IMR-90 (cell line): ENCODE data around the gene HOXD8. TPM values are rescaled to one million over a fixed set of nuclear protein-coding genes. Genes with fewer than 3 reads are reported as not detected.

Source experiments
- ATAC-seq: fragments of 200-7000 bp; cut with Tn5 transposase; 2 replicates; pipeline ENCODE4 v1.9.1; 2020; ENCODE audit warnings: low read depth, mild to moderate bottlenecking, moderate library complexity
- BruUV-seq: library from RNA; stranded (reverse); fragments of 400-500 nt; replicated peaks from 2 replicates; lab custom pipeline; 2021; lab: Mats Ljungman, UMichigan
- CTCF ChIA-PET: fragments of 300-600 bp; formaldehyde crosslinking; extraction: SDS; loops from one replicate; lab custom pipeline; 2021; ENCODE audit warnings: antibody characterized with exemption; lab: Yijun Ruan, JAX
- POLR2A ChIA-PET: fragments of 300-600 bp; sonication (Branson Sonifier 250); formaldehyde crosslinking; loops from one replicate; lab custom pipeline; 2022; ENCODE audit warnings: antibody characterized with exemption; ENCODE audit not compliant: unreplicated experiment; lab: Charles Lee
- DNase-seq: peaks from one replicate; pipeline ENCODE4 v3.0.0; 2013
- H2AFZ ChIP-seq: replicated peaks from 2 replicates; pipeline ENCODE3; 2013; ENCODE audit warnings: low read length, mild to moderate bottlenecking; ENCODE audit not compliant: poor library complexity
- H2AK5ac ChIP-seq: 2 replicates; pipeline ENCODE4 v1.6.1; 2013; ENCODE audit warnings: low read depth, low read length, inconsistent platforms
- H2AK9ac ChIP-seq: replicated peaks from 2 replicates; pipeline ENCODE3; 2013; ENCODE audit warnings: mild to moderate bottlenecking, low read depth, low read length, moderate library complexity; ENCODE audit not compliant: poor library complexity
- H2BK120ac ChIP-seq: 2 replicates; pipeline ENCODE4 v1.6.1; 2013; ENCODE audit warnings: low read depth, low read length, inconsistent platforms
- H2BK15ac ChIP-seq: 3 replicates; pipeline ENCODE4 v1.6.1; 2013; ENCODE audit warnings: low read depth, low read length, inconsistent platforms
- H2BK20ac ChIP-seq: 2 replicates; pipeline ENCODE4 v1.6.1; 2013; ENCODE audit warnings: low read depth, mild to moderate bottlenecking, inconsistent platforms, low read length, moderate library complexity
- H2BK5ac ChIP-seq: 2 replicates; pipeline ENCODE4 v1.6.1; 2013; ENCODE audit warnings: mild to moderate bottlenecking, low read depth, low read length, inconsistent platforms; ENCODE audit not compliant: poor library complexity, severe bottlenecking
- H3K14ac ChIP-seq: replicated peaks from 2 replicates; pipeline ENCODE4 v1.6.1; 2013; ENCODE audit warnings: low read depth, low read length, inconsistent platforms
- H3K18ac ChIP-seq: 2 replicates; pipeline ENCODE4 v1.6.1; 2013; ENCODE audit warnings: low read depth, low read length, control low read depth
- H3K23ac ChIP-seq: 2 replicates; pipeline ENCODE4 v1.6.1; 2013; ENCODE audit warnings: low read depth, low read length, inconsistent platforms
- H3K27ac ChIP-seq: 2 replicates; pipeline ENCODE4 v1.5.1; 2013; ENCODE audit warnings: mild to moderate bottlenecking, control low read depth, low read length; ENCODE audit not compliant: insufficient read depth
- H3K27me3 ChIP-seq: 2 replicates; pipeline ENCODE4 v1.6.1; 2013; ENCODE audit warnings: low read length; ENCODE audit not compliant: control insufficient read depth, insufficient read depth
- H3K36me3 ChIP-seq: 2 replicates; pipeline ENCODE4 v1.6.1; 2013; ENCODE audit warnings: low read length, mixed read lengths; ENCODE audit not compliant: control insufficient read depth, insufficient read depth
- H3K4ac ChIP-seq: 2 replicates; pipeline ENCODE4 v1.6.1; 2013; ENCODE audit warnings: low read depth, low read length, inconsistent platforms
- H3K4me1 ChIP-seq: 2 replicates; pipeline ENCODE4 v1.6.1; 2013; ENCODE audit warnings: low read length, mixed read lengths; ENCODE audit not compliant: control insufficient read depth, insufficient read depth
- H3K4me2 ChIP-seq: 2 replicates; pipeline ENCODE4 v1.6.1; 2013; ENCODE audit warnings: low read depth, mild to moderate bottlenecking, control low read depth, low read length, moderate library complexity
- H3K4me3 ChIP-seq: 2 replicates; pipeline ENCODE4 v1.5.1; 2013; ENCODE audit warnings: low read depth, mild to moderate bottlenecking, control low read depth, low read length, moderate library complexity; ENCODE audit not compliant: insufficient read depth
- H3K56ac ChIP-seq: 2 replicates; pipeline ENCODE4 v1.6.1; 2013; ENCODE audit warnings: low read length, inconsistent platforms; ENCODE audit not compliant: insufficient read depth; ENCODE audit errors: extremely low read depth
- H3K79me1 ChIP-seq, 2 experiments: 2 replicates each; pipeline ENCODE4 v1.6.1; 2013; ENCODE audit warnings: low read length in 2 of 2, inconsistent platforms in 1 of 2, low read depth in 1 of 2
- H3K9ac ChIP-seq: 2 replicates; pipeline ENCODE4 v1.6.1; 2013; ENCODE audit warnings: low read depth, low read length, control low read depth
- H3K9me1 ChIP-seq: 2 replicates; pipeline ENCODE4 v1.6.1; 2013; ENCODE audit warnings: low read length, inconsistent platforms; ENCODE audit not compliant: insufficient read depth
- H3K9me3 ChIP-seq: 2 replicates; pipeline ENCODE4 v1.6.1; 2013; ENCODE audit warnings: low read length; ENCODE audit not compliant: control insufficient read depth, insufficient read depth
- H4K20me1 ChIP-seq: 2 replicates; pipeline ENCODE4 v1.6.1; 2013; ENCODE audit warnings: low read length, inconsistent platforms; ENCODE audit not compliant: insufficient read depth
- H4K5ac ChIP-seq: 2 replicates; pipeline ENCODE4 v1.6.1; 2013; ENCODE audit warnings: mild to moderate bottlenecking, low read depth, low read length, control low read depth
- H4K8ac ChIP-seq, 2 experiments: 2 replicates each; pipeline ENCODE4 v1.6.1; 2013; ENCODE audit warnings: low read depth in 2 of 2, low read length in 2 of 2, control low read depth in 1 of 2, inconsistent platforms in 1 of 2
- H4K91ac ChIP-seq: 2 replicates; pipeline ENCODE4 v1.6.1; 2013; ENCODE audit warnings: low read depth, low read length, inconsistent platforms; ENCODE audit not compliant: insufficient read depth
- BHLHE40 ChIP-seq: fragments of 150-350 bp; IDR thresholded peaks from 2 replicates; pipeline ENCODE4 v1.6.1; 2016; ENCODE audit warnings: mild to moderate bottlenecking, low read depth, low read length
- CEBPB ChIP-seq: IDR thresholded peaks from 2 replicates; pipeline ENCODE4 v1.6.1; 2012; ENCODE audit warnings: low read depth, low read length, improper control_type of control experiment
- CHD1 ChIP-seq: IDR thresholded peaks from 2 replicates; pipeline ENCODE4 v1.6.1; 2012; ENCODE audit warnings: low read depth, low read length, improper control_type of control experiment
- FOS ChIP-seq: fragments of 150-350 bp; IDR thresholded peaks from 2 replicates; pipeline ENCODE4 v1.6.1; 2016; ENCODE audit warnings: low read depth, low read length
- MAFK ChIP-seq: IDR thresholded peaks from 2 replicates; pipeline ENCODE4 v1.6.1; 2012; ENCODE audit warnings: low read depth, low read length, improper control_type of control experiment
- MAZ ChIP-seq: IDR thresholded peaks from 2 replicates; pipeline ENCODE4 v1.6.1; 2012; ENCODE audit warnings: low read depth, mild to moderate bottlenecking, low read length, improper control_type of control experiment, moderate library complexity, borderline replicate concordance
- MXI1 ChIP-seq: IDR thresholded peaks from 2 replicates; pipeline ENCODE4 v1.6.1; 2012; ENCODE audit warnings: low read depth, mild to moderate bottlenecking, low read length, moderate library complexity, borderline replicate concordance
- POLR2A ChIP-seq: IDR thresholded peaks from 2 replicates; pipeline ENCODE4 v1.6.1; 2012; ENCODE audit warnings: mild to moderate bottlenecking, low read depth, low read length
- RAD21 ChIP-seq: IDR thresholded peaks from 2 replicates; pipeline ENCODE4 v1.6.1; 2012; ENCODE audit warnings: low read length, improper control_type of control experiment
- RCOR1 ChIP-seq: IDR thresholded peaks from 2 replicates; pipeline ENCODE4 v1.6.1; 2012; ENCODE audit warnings: mild to moderate bottlenecking, low read length, improper control_type of control experiment; ENCODE audit not compliant: insufficient replicate concordance
- RFX5 ChIP-seq: IDR thresholded peaks from 2 replicates; pipeline ENCODE4 v1.8.0; 2012; ENCODE audit warnings: low read depth, mild to moderate bottlenecking, low read length, moderate library complexity
- WGBS, 2 experiments: methylation state at CpG; one replicate each; pipeline versions ENCODE4 v1.1.5 to v1.1.7; 2013; ENCODE audit warnings: missing lambda C conversion rate in 2 of 2; ENCODE audit not compliant: insufficient read length in 1 of 2; ENCODE audit errors: extremely low coverage in 2 of 2; 5-methylcytosine and 5-hydroxymethylcytosine counted together
- dilution Hi-C: fragments of 300-500 bp; cut with HindIII; formaldehyde crosslinking; loops from one replicate; pipeline ENCODE4 v1.14.3; 2018; ENCODE audit warnings: low sequenced_read_pairs; ENCODE audit not compliant: unreplicated experiment
- in situ Hi-C: fragments of 300-500 bp; cut with MboI; formaldehyde crosslinking; loops from 3 replicates; pipeline ENCODE4 v1.14.3; 2019; ENCODE audit warnings: low sequenced_read_pairs, inconsistent platforms, mixed read lengths
- intact Hi-C: fragments of 100-400 bp; cut with micrococcal nuclease; formaldehyde crosslinking; loops from 2 replicates; pipeline ENCODE4 v1.10.0; 2022
- polyA plus RNA-seq, 3 experiments: library from polyadenylated mRNA; depleted of rRNA; stranded (reverse); fragments of >200 nt; gene quantifications; 2 replicates each; pipeline ENCODE4 v1.2.3, GENCODE V29; 2012; ENCODE audit warnings: low replicate concordance in 1 of 3
- total RNA-seq: library from RNA; depleted of rRNA; stranded (reverse); fragments of >200 nt; gene quantifications from 2 replicates; pipeline ENCODE4 v1.2.3, GENCODE V29; 2012
- TF ChIP-seq, protein P1 (sequence below): fragments of 150-350 bp; IDR thresholded peaks from 2 replicates; pipeline ENCODE4 v1.6.1; 2016; ENCODE audit warnings: low read depth, mild to moderate bottlenecking, low read length, moderate library complexity, borderline replicate concordance
- TF ChIP-seq, protein P2 (sequence below): conservative IDR thresholded peaks from 2 replicates; pipeline ENCODE4 v1.5.1; 2012; ENCODE audit warnings: mild to moderate bottlenecking, low read depth, low read length, improper control_type of control experiment
- TF ChIP-seq, protein P3 (sequence below): fragments of 150-350 bp; IDR thresholded peaks from 2 replicates; pipeline ENCODE4 v1.6.1; 2017; ENCODE audit warnings: mild to moderate bottlenecking, antibody characterized with exemption, low read length, low read depth

Gene HOXD8
- total and polyA plus RNA-seq, 2 of the 4 experiments (the other 2 are of a cell fraction) = not detected

DNA sequence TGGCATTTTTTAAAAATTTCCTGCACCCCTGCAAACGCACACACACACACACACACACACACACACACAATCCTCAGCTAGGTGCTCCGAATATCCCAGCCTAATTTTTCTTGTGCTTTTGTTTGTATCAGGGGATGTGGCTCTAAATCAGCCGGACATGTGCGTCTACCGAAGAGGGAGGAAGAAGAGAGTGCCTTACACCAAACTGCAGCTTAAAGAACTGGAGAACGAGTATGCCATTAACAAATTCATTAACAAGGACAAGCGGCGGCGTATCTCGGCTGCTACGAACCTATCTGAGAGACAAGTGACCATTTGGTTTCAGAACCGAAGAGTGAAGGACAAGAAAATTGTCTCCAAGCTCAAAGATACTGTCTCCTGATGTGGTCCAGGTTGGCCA, 35.2 kb upstream of the HOXD8 start:
- H3K9me1 ChIP-seq = no peaks in the 10 kb centered on the region
- H3K9ac ChIP-seq = no peak overlapping the region
- no peak overlapping the region for H2BK15ac ChIP-seq
- no peak overlapping the region for H3K4ac ChIP-seq
- peaks cover 90% of the 10 kb centered on the region for H3K27me3 ChIP-seq
- H3K4me1 ChIP-seq = peaks cover 3% of the 10 kb centered on the region; the same call in 1 of the 2 replicates
- H3K36me3 ChIP-seq = no peaks in the 10 kb centered on the region
- no peak for TF ChIP-seq RAD21
- TF ChIP-seq, protein P1, sequence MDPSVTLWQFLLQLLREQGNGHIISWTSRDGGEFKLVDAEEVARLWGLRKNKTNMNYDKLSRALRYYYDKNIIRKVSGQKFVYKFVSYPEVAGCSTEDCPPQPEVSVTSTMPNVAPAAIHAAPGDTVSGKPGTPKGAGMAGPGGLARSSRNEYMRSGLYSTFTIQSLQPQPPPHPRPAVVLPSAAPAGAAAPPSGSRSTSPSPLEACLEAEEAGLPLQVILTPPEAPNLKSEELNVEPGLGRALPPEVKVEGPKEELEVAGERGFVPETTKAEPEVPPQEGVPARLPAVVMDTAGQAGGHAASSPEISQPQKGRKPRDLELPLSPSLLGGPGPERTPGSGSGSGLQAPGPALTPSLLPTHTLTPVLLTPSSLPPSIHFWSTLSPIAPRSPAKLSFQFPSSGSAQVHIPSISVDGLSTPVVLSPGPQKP = no peak
- TF ChIP-seq RCOR1 = no peak
- no peak for TF ChIP-seq BHLHE40
- TF ChIP-seq FOS = no peak
- TF ChIP-seq MXI1 = no peak
- TF ChIP-seq, protein P2, sequence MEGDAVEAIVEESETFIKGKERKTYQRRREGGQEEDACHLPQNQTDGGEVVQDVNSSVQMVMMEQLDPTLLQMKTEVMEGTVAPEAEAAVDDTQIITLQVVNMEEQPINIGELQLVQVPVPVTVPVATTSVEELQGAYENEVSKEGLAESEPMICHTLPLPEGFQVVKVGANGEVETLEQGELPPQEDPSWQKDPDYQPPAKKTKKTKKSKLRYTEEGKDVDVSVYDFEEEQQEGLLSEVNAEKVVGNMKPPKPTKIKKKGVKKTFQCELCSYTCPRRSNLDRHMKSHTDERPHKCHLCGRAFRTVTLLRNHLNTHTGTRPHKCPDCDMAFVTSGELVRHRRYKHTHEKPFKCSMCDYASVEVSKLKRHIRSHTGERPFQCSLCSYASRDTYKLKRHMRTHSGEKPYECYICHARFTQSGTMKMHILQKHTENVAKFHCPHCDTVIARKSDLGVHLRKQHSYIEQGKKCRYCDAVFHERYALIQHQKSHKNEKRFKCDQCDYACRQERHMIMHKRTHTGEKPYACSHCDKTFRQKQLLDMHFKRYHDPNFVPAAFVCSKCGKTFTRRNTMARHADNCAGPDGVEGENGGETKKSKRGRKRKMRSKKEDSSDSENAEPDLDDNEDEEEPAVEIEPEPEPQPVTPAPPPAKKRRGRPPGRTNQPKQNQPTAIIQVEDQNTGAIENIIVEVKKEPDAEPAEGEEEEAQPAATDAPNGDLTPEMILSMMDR = no peak
- TF ChIP-seq, protein P3, sequence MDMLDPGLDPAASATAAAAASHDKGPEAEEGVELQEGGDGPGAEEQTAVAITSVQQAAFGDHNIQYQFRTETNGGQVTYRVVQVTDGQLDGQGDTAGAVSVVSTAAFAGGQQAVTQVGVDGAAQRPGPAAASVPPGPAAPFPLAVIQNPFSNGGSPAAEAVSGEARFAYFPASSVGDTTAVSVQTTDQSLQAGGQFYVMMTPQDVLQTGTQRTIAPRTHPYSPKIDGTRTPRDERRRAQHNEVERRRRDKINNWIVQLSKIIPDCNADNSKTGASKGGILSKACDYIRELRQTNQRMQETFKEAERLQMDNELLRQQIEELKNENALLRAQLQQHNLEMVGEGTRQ = no peak
- no peak for TF ChIP-seq POLR2A
- TF ChIP-seq RFX5 = no peak
- no peak for TF ChIP-seq MAFK
- TF ChIP-seq CEBPB = no peak
- no peak for TF ChIP-seq MAZ
- TF ChIP-seq CHD1 = no peak
- H2BK20ac ChIP-seq = no peak overlapping the region
- CTCF ChIA-PET = interaction anchor here (1.5 kb wide), 1 partner anchor 404 kb away, joined by 5 read pairs; no protein-coding TSS in a partner anchor
- no peak overlapping the region for H3K27ac ChIP-seq
- DNase-seq (no peak), ATAC-seq (no peak)
- no peak overlapping the region for H2BK5ac ChIP-seq
- H4K8ac ChIP-seq = no peak overlapping the region
- no peak overlapping the region for H2AFZ ChIP-seq
- intact Hi-C loops = loop anchor here (10.0 kb wide), 1 partner anchor 1390 kb away; no protein-coding TSS in a partner anchor
- BruUV-seq = no TSS peak
- no peak overlapping the region for H3K56ac ChIP-seq
- no peak overlapping the region for H3K23ac ChIP-seq
- H3K4me2 ChIP-seq = no peak overlapping the region
- H4K91ac ChIP-seq = no peak overlapping the region
- POLR2A ChIA-PET = no interaction called here
- no peak overlapping the region for H4K5ac ChIP-seq
- no peaks in the 10 kb centered on the region for H4K20me1 ChIP-seq
- H3K14ac ChIP-seq = no peak overlapping the region
- no peak overlapping the region for H3K18ac ChIP-seq
- dilution Hi-C loops = no loop called here
- H3K4me3 ChIP-seq = no peak overlapping the region
- no peak overlapping the region for H2AK5ac ChIP-seq
- no peak overlapping the region for H2AK9ac ChIP-seq
- no peaks in the 10 kb centered on the region for H3K79me1 ChIP-seq
- no peak overlapping the region for H2BK120ac ChIP-seq
- H3K9me3 ChIP-seq = peaks cover 9% of the 10 kb centered on the region
- in situ Hi-C loops = loop anchor here (10.0 to 25.0 kb wide), 4 partner anchors 410 to 1357 kb away; no protein-coding TSS in a partner anchor
- no CpG with 5 or more reads among the region's 12 CpGs for WGBS, 2 experiments
